CD4-positive, CD25-positive, alpha-beta regulatory T cell (primary cell): ENCODE measurements around the gene DGKE. TPM values are rescaled to one million over a fixed set of nuclear protein-coding genes. Genes with fewer than 3 reads are reported as not detected.

Source experiments
- ATAC-seq, 2 donors: fragments of 150-1000 bp; cut with Tn5 transposase; one replicate each; pipeline ENCODE4 v1.10.0; 2021; ENCODE audit warnings: low read depth in 2 of 2, moderate number of reproducible peaks in 2 of 2, moderate library complexity in 1 of 2
- DNase-seq, 3 donors: peaks; one replicate each; pipeline versions ENCODE4 v3.0.0 to v3.0.0-alpha.2; 2012 to 2022; ENCODE audit warnings: mixed read lengths in 1 of 3
- H3K27ac ChIP-seq: one replicate; pipeline ENCODE4 v1.7.0; 2013; ENCODE audit warnings: mild to moderate bottlenecking, low read length; ENCODE audit not compliant: insufficient read depth, poor library complexity, severe bottlenecking
- H3K27me3 ChIP-seq: one replicate; pipeline ENCODE4 v1.7.0; 2013; ENCODE audit warnings: low read length; ENCODE audit not compliant: control insufficient read depth, insufficient read depth
- H3K36me3 ChIP-seq: one replicate; pipeline ENCODE4 v1.7.0; 2013; ENCODE audit warnings: mild to moderate bottlenecking, low read length, moderate library complexity; ENCODE audit not compliant: control insufficient read depth, insufficient read depth
- H3K4me1 ChIP-seq: 2 replicates; pipeline ENCODE4 v1.7.0; 2013; ENCODE audit warnings: mild to moderate bottlenecking, low read length; ENCODE audit not compliant: insufficient read depth, control insufficient read depth, poor library complexity, severe bottlenecking
- H3K4me3 ChIP-seq: one replicate; pipeline ENCODE4 v1.7.0; 2013; ENCODE audit warnings: low read depth, mild to moderate bottlenecking, low read length, moderate library complexity
- H3K9me3 ChIP-seq, 2 experiments: 1 replicate in 1 of 2; 2 replicates in 1 of 2; pipeline ENCODE4 v1.7.0; 2013; ENCODE audit warnings: low read length in 2 of 2, mild to moderate bottlenecking in 1 of 2, moderate library complexity in 1 of 2; ENCODE audit not compliant: control insufficient read depth in 2 of 2
- H3K27ac Mint-ChIP-seq, 3 donors: one replicate each; pipeline ENCODE4 v1.8.0; 2020 to 2022; ENCODE audit warnings: mild to moderate bottlenecking in 3 of 3, mixed read lengths in 3 of 3, moderate library complexity in 2 of 3
- H3K27me3 Mint-ChIP-seq: one replicate; pipeline ENCODE4 v1.8.0; 2022; ENCODE audit warnings: mild to moderate bottlenecking, mixed read lengths
- H3K36me3 Mint-ChIP-seq: one replicate; pipeline ENCODE4 v1.8.0; 2020; ENCODE audit warnings: mixed read lengths
- H3K4me1 Mint-ChIP-seq, 4 donors: one replicate each; pipeline ENCODE4 v1.8.0; 2020 to 2022; ENCODE audit warnings: mixed read lengths in 4 of 4, mild to moderate bottlenecking in 1 of 4
- H3K4me3 Mint-ChIP-seq, 4 donors: one replicate each; pipeline ENCODE4 v1.8.0; 2020 to 2022; ENCODE audit warnings: mild to moderate bottlenecking in 4 of 4, mixed read lengths in 4 of 4, moderate library complexity in 3 of 4
- H3K9me3 Mint-ChIP-seq, 7 donors: one replicate each; pipeline ENCODE4 v1.8.0; 2020 to 2022; ENCODE audit warnings: mixed read lengths in 7 of 7, mild to moderate bottlenecking in 3 of 7, moderate library complexity in 2 of 7
- polyA plus RNA-seq, 4 donors: library from polyadenylated mRNA; unstranded; fragments of 300-500 nt; fragmentation: Illumina TruSeq; gene quantifications; one replicate each; pipeline ENCODE4 v1.2.3, GENCODE V29; 2021
- total RNA-seq: library from RNA; stranded (reverse); gene quantifications from one replicate; pipeline ENCODE4 v1.2.3, GENCODE V29; 2022

DGKE gene
- total and polyA plus RNA-seq, 5 donors from 2014 or later, result 6.2 to 45.5 (median 8.0) TPM

DNA sequence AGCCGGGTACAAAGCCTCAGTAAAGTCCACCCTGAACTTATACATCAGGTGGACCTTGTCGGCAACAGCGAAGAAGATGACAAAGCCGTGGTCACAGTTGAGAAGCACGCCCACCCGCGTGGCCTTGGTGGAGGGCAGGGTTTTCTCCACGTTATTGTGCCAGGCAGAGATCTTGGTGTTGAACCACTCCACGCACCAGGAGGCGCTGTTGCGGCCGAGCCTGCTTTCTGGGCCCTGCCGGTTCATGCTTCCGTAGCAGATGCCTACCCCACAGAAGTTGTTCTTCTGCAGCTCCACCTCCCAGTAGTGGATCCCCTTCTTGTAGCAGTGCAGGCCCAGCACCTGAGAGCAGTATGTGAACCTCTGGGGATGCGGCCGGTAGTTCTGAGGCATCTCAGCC is 57.8 kb downstream of the DGKE start:
- H3K4me3 ChIP-seq, result no peak overlapping the region
- H3K9me3 ChIP-seq, result peaks cover 13 to 14% of the 10 kb centered on the region in 2 experiments
- peak in 1 of 2 donors; percentile 47 for ATAC-seq
- Mint-ChIP-seq H3K36me3 (peaks cover 57% of the 10 kb centered on the region), H3K27me3 (no peaks in the 10 kb centered on the region), H3K4me1 (peaks cover 0 to 7% (median 0%) of the 10 kb centered on the region in 4 donors), H3K9me3 (peaks cover 0 to 18% (median 2%) of the 10 kb centered on the region in 7 donors), H3K4me3 (no peak overlapping the region), H3K27ac (peak overlapping the region in 1 of 3 donors; percentile 0)
- peak; percentile 14 to 33 (median 27) for DNase-seq
- no peaks in the 10 kb centered on the region for H3K4me1 ChIP-seq
- no peaks in the 10 kb centered on the region for H3K27me3 ChIP-seq
- H3K36me3 ChIP-seq, result peaks cover 90% of the 10 kb centered on the region
- H3K27ac ChIP-seq, result no peak overlapping the region

GRCh38 chr17:56892333-56892732 is 58.4 kb downstream of the DGKE start:
- Mint-ChIP-seq H3K4me1 (peaks cover 0 to 7% (median 0%) of the 10 kb centered on the region in 4 donors), H3K36me3 (peaks cover 54% of the 10 kb centered on the region), H3K4me3 (no peak overlapping the region), H3K27ac (peak overlapping the region in 1 of 3 donors; percentile 0), H3K9me3 (peaks cover 0 to 15% (median 2%) of the 10 kb centered on the region in 7 donors), H3K27me3 (no peaks in the 10 kb centered on the region)
- H3K9me3 ChIP-seq, result peaks cover 13 to 14% of the 10 kb centered on the region in 2 experiments
- H3K27ac ChIP-seq, result no peak overlapping the region
- H3K27me3 ChIP-seq, result no peaks in the 10 kb centered on the region
- no peak overlapping the region for H3K4me3 ChIP-seq
- peaks cover 91% of the 10 kb centered on the region for H3K36me3 ChIP-seq
- H3K4me1 ChIP-seq, result no peaks in the 10 kb centered on the region
- DNase-seq (no peak), ATAC-seq (no peak)

- H3K9me3 ChIP-seq, result peaks cover 4 to 5% of the 10 kb centered on the region in 2 experiments
- peaks cover 90% of the 10 kb centered on the region for H3K36me3 ChIP-seq
- Mint-ChIP-seq H3K36me3 (peaks cover 54% of the 10 kb centered on the region), H3K4me3 (no peak overlapping the region), H3K4me1 (peaks cover 0 to 10% (median 3%) of the 10 kb centered on the region in 4 donors), H3K27me3 (no peaks in the 10 kb centered on the region), H3K9me3 (peaks cover 0 to 5% (median under 1%) of the 10 kb centered on the region in 7 donors), H3K27ac (peak overlapping the region in 2 of 3 donors; percentile 75 to 82)
- H3K27me3 ChIP-seq, result no peaks in the 10 kb centered on the region
- no peak overlapping the region for H3K4me3 ChIP-seq
- H3K27ac ChIP-seq, result no peak overlapping the region
- H3K4me1 ChIP-seq, result no peaks in the 10 kb centered on the region
- ATAC-seq, result no peak
- DNase-seq, result no peak
Measured at GRCh38 chr17:56893503-56893902, 59.6 kb downstream of the DGKE start.

DNA sequence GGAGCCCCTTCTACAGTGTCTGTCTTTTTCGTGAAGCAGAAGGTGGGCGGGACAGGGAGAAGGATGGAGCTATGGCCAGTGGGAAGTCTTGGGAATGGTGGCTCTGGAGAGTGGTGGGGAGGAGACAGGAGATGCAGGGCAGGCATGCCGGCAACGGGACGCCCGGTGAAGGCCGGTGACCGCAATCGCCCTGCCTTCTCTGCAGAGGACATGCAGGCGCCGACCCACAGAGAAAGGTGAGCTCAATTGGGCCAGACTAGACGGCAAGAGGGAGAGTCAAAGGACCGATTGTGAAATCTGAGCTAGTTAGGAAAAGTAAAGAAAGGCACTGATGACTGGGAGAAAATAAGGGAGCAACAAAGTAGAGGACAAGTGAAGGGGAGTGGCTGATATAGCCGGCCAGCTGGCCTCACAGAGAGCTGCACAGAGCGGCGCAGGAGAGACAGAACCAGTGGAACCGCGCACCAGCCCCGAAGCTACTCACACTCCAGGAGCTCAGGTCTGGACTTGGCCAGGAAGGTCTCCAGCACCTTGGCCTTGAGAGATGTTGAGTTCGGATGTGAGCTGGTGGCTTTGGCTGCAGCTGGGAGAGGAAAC is 61.0 kb downstream of the DGKE start:
- no peak overlapping the region for H3K4me3 Mint-ChIP-seq
- Histone ChIP-seq H3K9me3 (no peaks in the 10 kb centered on the region), H3K4me3 (no peak overlapping the region), H3K27ac (no peak overlapping the region), H3K4me1 (no peaks in the 10 kb centered on the region), H3K36me3 (peaks cover 93% of the 10 kb centered on the region), H3K27me3 (no peaks in the 10 kb centered on the region)
- H3K36me3 Mint-ChIP-seq, result peaks cover 59% of the 10 kb centered on the region
- H3K9me3 Mint-ChIP-seq, result no peaks in the 10 kb centered on the region
- H3K27me3 Mint-ChIP-seq, result no peaks in the 10 kb centered on the region
- peaks cover 0 to 10% (median 3%) of the 10 kb centered on the region in 4 donors for H3K4me1 Mint-ChIP-seq
- ATAC-seq (no peak), DNase-seq (no peak)
- peak overlapping the region in 1 of 3 donors; percentile 15 for H3K27ac Mint-ChIP-seq

GRCh38 chr17:56896217-56896967 is 62.4 kb downstream of the DGKE start:
- ATAC-seq, result no peak
- Histone ChIP-seq H3K36me3 (peaks cover 94% of the 10 kb centered on the region), H3K4me3 (no peak overlapping the region), H3K27me3 (no peaks in the 10 kb centered on the region), H3K9me3 (no peaks in the 10 kb centered on the region), H3K27ac (no peak overlapping the region), H3K4me1 (no peaks in the 10 kb centered on the region)
- no peak for DNase-seq
- Mint-ChIP-seq H3K36me3 (peaks cover 56% of the 10 kb centered on the region), H3K4me3 (no peak overlapping the region), H3K27me3 (no peaks in the 10 kb centered on the region), H3K27ac (no peak overlapping the region), H3K9me3 (no peaks in the 10 kb centered on the region), H3K4me1 (peaks cover 0 to 13% (median 5%) of the 10 kb centered on the region in 4 donors)

GRCh38 chr17:56896968-56897359 is 63.0 kb downstream of the DGKE start:
- Mint-ChIP-seq H3K4me1 (peaks cover 0 to 14% (median 7%) of the 10 kb centered on the region in 4 donors), H3K4me3 (no peak overlapping the region), H3K27me3 (no peaks in the 10 kb centered on the region), H3K27ac (no peak overlapping the region), H3K9me3 (no peaks in the 10 kb centered on the region), H3K36me3 (peaks cover 60% of the 10 kb centered on the region)
- H3K36me3 ChIP-seq, result peaks cover 94% of the 10 kb centered on the region
- no peaks in the 10 kb centered on the region for H3K27me3 ChIP-seq
- H3K4me3 ChIP-seq, result no peak overlapping the region
- no peaks in the 10 kb centered on the region for H3K9me3 ChIP-seq
- no peak overlapping the region for H3K27ac ChIP-seq
- DNase-seq (no peak), ATAC-seq (no peak)
- no peaks in the 10 kb centered on the region for H3K4me1 ChIP-seq

DNA sequence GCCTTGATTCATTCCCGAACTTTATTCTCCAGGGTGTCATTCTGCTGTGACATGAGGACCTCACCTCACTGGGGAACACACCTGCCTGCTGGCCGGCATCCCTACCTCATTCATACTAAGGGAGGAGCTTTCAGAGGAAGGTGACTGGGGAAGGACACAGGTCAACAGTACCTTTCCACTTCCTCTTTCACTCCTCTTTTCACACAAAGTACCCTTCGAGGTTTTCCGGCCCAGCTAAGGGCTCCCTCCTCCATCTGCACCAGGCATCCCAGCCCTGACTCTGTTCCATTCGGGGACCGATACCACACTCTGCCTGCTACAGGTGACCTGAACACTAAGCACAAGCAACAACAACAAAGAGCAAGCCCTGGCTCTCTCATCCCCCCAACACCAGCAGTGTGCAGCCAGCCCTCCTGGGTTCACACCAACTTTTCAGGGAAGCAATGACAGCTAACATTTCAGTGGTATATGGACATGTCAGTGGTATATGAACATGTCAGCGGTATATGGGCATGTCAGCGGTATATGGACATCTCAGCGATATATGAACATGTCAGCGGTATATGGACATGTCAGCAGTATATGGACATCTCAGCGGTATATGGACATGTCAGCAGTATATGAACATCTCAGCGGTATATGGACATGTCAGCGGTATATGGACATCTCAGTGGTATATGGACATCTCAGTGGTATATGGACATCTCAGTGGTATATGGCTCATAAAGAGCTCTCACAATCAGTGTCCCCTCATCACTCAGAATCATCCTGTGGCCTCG is 63.9 kb downstream of the DGKE start:
- Mint-ChIP-seq H3K4me3 (no peak overlapping the region), H3K27ac (peak overlapping the region in 2 of 3 donors; percentile 10 to 11), H3K4me1 (peaks cover 0 to 13% (median 4%) of the 10 kb centered on the region in 4 donors), H3K27me3 (no peaks in the 10 kb centered on the region), H3K36me3 (peaks cover 56% of the 10 kb centered on the region), H3K9me3 (no peaks in the 10 kb centered on the region)
- Histone ChIP-seq H3K27ac (no peak overlapping the region), H3K36me3 (peaks cover 94% of the 10 kb centered on the region), H3K4me3 (no peak overlapping the region), H3K9me3 (no peaks in the 10 kb centered on the region), H3K4me1 (no peaks in the 10 kb centered on the region), H3K27me3 (no peaks in the 10 kb centered on the region)
- DNase-seq, result no peak
- ATAC-seq, result no peak
